GM21367 (cell line): Measurements from ENCODE around the gene RASA1.
"Not testable (repeated sequence)": the region's sequence is repeated elsewhere in the genome, so short reads cannot be mapped to it uniquely, and the experiment has no call there.

Source experiments
- ATAC-seq: cut with Tn5 transposase; IDR thresholded peaks from one replicate; pipeline ENCODE4 v1.9.1; 2021; ENCODE audit not compliant: unreplicated experiment

RASA1 gene

GRCh38 chr5:87267574-87268125 is at the start of gene RASA1:
Gene RASA1, plus strand, starts transcription at chr5:87267883. Its CDS starts 569 bp downstream, at chr5:87268452.
- peak; percentile 45 for ATAC-seq

- ATAC-seq: no peak
Measured at GRCh38 chr5:87229780-87230179, 37.9 kb upstream of the RASA1 start.

- peak; percentile 88 for ATAC-seq
Measured at GRCh38 chr5:87231037-87231808, 36.5 kb upstream of the RASA1 start.

- no peak for ATAC-seq
Measured at GRCh38 chr5:87233143-87233542, 34.5 kb upstream of the RASA1 start.

DNA sequence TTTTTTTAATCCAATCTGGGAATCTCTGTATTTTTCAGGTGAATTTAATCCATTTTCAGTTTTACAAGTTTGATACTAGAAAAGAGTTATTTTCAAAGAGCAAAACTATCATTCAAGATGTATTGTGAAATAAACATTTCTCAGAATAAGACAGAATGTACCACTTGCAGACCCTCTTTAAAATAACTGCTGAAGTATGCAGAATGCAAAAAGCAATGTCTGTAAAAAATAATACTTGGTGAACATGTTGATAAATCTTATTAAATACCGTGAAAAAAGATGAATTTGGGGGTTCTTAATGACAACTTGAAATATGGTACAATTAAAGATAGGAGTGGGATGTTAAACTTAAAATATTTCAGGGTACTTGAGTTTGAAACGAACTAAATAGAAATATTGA is 26.1 kb upstream of the RASA1 start:
- ATAC-seq: no peak

DNA sequence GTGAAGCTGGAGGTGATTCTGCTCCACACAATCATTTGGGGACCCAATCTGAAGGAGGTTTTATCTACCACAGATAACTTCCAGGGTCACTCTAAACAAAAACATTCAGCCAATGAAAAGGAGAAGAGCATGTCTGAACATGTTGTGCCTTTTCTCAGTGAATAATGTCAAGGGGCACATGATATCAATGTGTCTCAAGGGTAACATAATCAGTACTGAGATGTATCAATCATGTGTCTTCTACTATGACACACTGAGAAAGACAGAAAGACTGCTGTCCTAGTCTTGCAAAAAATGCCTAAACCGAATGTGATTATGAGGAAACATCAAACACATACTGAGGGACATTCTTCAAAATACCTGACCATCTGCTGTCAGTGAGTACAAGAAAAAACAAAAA is 25.4 kb upstream of the RASA1 start:
- no peak for ATAC-seq

- no peak for ATAC-seq
Measured at GRCh38 chr5:87243161-87243844, 24.4 kb upstream of the RASA1 start.

GRCh38 chr5:87245451-87245850 is 22.2 kb upstream of the RASA1 start:
- no peak for ATAC-seq

DNA sequence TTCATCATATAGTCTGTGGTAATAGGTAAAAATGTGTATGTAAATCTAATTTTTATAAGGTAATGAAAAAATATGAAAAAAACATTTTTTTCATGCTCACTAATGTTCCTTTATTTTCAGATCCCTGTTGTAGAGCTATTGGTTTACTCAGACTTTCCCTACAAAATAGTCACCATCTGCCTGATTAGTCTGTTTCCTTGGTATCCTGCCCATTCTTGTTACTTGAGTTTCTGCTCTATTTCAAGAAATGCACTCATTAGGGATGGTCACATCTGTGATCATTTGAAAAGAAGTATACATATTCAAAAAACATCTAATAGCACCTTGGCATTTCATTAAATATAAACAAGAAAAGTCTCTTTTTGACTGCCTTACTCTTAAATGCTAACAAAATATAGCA is 21.6 kb upstream of the RASA1 start:
- no peak for ATAC-seq

- ATAC-seq: no peak
Measured at GRCh38 chr5:87252283-87252605, 15.4 kb upstream of the RASA1 start.

DNA sequence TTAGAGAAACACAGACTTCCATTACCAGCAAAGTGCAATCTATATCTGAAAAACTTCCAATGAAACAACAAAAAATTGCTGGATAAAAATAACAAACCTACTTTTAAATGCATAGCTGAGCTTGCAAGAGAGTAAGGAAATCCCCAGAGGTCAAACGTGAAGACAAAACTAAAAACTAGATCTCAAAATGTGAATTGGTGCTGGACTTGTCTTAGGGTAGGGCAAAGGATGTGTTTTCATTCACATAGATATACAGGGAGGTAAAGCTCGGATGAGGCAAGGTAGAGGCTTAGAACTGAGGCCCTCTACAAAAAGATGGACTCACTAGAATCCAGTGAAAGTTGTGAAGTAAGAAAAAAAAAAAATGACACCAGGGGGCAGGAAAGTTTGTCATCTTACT is 13.6 kb upstream of the RASA1 start:
- ATAC-seq: no peak

GRCh38 chr5:87258507-87258906 is 9.2 kb upstream of the RASA1 start:
- no peak for ATAC-seq

DNA sequence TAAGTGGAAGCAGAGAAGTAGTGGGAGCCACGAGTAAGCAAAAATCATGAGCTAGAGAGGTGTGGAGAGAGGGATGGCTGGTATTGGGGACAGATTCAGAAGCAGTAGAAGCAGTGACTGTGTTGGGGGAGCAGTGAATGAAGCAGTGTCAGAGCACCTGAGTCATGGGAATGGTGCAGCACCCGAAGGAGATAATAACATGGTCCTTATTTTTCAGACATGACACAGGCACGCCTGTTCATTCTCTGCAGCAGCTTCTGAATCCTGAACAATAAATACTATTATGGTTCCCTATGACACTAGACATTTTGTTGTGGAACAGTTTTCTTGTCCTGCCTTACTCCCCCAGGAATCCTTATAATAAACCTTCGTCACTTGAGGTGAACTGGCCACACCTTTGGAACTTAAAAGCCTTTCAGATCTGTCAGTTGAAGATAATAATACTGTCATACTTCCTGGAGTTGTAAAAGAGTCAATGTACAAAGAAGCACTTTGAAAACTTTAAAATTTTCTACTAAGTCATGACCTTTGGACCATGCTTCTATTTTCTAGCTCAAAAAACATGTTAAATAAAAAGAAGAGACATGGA is 7.0 kb upstream of the RASA1 start:
- ATAC-seq: no peak

- no peak for ATAC-seq
Measured at GRCh38 chr5:87263498-87263897, 4.2 kb upstream of the RASA1 start.

GRCh38 chr5:87266914-87267573 is 639 bp upstream of the RASA1 start:
- peak; percentile 8 for ATAC-seq

DNA sequence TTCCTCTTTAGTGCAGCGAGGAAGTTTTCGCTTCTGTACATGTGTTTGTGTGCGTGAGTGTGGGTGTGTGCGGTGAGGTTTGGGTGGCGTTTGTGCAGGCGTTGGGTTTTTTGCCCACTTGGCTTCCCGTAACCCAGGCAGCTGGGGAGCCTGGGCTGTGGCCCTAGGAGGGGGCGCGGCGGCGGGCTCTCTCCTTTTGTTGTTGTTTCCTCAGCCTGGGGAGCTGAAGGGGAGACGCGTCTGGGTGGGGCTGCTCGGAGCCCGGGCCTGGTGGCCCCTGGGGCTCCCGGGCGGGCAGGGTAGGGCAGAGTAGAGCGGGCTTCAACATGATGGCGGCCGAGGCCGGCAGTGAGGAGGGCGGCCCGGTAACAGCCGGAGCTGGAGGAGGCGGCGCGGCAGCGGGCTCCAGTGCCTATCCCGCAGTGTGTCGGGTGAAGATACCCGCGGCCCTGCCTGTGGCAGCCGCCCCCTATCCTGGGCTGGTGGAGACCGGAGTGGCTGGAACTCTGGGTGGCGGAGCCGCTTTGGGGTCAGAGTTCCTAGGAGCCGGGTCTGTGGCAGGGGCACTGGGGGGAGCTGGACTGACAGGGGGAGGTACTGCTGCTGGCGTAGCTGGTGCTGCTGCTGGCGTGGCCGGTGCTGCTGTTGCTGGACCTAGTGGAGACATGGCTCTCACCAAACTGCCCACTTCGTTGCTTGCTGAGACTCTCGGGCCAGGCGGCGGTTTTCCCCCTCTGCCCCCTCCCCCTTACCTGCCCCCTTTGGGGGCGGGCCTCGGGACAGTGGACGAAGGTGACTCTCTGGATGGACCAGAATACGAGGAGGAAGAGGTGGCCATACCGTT is 665 bp downstream of the RASA1 start:
- ATAC-seq: peak; percentile 50

- ATAC-seq: no peak
Measured at GRCh38 chr5:87268970-87269377, 1.3 kb downstream of the RASA1 start.

- not testable (repeated sequence) for ATAC-seq
Measured at GRCh38 chr5:87270888-87271287, 3.2 kb downstream of the RASA1 start.

DNA sequence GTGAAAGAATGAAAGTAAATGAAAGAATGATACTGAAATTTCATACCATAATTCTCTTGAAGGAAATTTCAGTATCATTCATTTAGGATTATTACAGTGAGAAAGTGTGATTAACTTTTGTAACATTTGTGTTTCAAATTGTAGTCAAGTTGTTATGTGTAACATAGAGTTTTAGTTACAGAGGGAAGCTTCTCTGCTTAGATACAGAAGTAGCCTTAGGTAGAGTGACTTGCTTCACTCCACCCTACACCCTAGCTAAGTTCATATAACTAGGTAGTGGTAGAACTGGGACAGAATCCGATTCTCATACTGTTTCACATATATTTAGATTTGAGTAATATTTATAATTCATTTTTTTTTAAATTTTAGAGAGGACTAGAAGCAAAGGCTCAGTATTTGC is 9.0 kb downstream of the RASA1 start:
- ATAC-seq: no peak

GRCh38 chr5:87277279-87277835 is 9.7 kb downstream of the RASA1 start:
- no peak for ATAC-seq
